ENCODE results near the gene TMCC3. TPM values are rescaled to one million over a fixed set of nuclear protein-coding genes. Genes with fewer than 3 reads are reported as not detected.

Gene TMCC3
- total and polyA plus RNA-seq, 2 experiments from 2014 or later = 1.4 to 3.6 TPM

DNA sequence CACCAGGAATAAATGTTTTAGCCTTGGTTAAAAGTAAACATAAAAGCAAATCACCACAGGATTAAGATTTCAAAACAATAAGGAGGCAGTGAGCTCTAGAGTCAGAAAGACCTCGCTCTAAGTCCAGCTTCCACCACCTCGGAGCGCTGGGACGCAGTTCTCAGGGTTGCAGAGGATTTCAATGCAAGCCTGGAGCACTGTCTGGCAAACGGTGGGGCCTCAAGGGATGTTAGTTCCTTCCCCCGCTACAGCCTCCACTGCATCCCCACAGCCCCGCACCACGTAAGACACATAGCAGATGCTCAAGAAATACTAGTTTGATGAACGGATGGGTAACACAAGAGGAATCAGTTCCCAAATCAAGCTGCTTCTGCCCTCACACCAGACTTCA is 39.3 kb upstream of the TMCC3 start (continued):
- TF ChIP-seq, protein P1, sequence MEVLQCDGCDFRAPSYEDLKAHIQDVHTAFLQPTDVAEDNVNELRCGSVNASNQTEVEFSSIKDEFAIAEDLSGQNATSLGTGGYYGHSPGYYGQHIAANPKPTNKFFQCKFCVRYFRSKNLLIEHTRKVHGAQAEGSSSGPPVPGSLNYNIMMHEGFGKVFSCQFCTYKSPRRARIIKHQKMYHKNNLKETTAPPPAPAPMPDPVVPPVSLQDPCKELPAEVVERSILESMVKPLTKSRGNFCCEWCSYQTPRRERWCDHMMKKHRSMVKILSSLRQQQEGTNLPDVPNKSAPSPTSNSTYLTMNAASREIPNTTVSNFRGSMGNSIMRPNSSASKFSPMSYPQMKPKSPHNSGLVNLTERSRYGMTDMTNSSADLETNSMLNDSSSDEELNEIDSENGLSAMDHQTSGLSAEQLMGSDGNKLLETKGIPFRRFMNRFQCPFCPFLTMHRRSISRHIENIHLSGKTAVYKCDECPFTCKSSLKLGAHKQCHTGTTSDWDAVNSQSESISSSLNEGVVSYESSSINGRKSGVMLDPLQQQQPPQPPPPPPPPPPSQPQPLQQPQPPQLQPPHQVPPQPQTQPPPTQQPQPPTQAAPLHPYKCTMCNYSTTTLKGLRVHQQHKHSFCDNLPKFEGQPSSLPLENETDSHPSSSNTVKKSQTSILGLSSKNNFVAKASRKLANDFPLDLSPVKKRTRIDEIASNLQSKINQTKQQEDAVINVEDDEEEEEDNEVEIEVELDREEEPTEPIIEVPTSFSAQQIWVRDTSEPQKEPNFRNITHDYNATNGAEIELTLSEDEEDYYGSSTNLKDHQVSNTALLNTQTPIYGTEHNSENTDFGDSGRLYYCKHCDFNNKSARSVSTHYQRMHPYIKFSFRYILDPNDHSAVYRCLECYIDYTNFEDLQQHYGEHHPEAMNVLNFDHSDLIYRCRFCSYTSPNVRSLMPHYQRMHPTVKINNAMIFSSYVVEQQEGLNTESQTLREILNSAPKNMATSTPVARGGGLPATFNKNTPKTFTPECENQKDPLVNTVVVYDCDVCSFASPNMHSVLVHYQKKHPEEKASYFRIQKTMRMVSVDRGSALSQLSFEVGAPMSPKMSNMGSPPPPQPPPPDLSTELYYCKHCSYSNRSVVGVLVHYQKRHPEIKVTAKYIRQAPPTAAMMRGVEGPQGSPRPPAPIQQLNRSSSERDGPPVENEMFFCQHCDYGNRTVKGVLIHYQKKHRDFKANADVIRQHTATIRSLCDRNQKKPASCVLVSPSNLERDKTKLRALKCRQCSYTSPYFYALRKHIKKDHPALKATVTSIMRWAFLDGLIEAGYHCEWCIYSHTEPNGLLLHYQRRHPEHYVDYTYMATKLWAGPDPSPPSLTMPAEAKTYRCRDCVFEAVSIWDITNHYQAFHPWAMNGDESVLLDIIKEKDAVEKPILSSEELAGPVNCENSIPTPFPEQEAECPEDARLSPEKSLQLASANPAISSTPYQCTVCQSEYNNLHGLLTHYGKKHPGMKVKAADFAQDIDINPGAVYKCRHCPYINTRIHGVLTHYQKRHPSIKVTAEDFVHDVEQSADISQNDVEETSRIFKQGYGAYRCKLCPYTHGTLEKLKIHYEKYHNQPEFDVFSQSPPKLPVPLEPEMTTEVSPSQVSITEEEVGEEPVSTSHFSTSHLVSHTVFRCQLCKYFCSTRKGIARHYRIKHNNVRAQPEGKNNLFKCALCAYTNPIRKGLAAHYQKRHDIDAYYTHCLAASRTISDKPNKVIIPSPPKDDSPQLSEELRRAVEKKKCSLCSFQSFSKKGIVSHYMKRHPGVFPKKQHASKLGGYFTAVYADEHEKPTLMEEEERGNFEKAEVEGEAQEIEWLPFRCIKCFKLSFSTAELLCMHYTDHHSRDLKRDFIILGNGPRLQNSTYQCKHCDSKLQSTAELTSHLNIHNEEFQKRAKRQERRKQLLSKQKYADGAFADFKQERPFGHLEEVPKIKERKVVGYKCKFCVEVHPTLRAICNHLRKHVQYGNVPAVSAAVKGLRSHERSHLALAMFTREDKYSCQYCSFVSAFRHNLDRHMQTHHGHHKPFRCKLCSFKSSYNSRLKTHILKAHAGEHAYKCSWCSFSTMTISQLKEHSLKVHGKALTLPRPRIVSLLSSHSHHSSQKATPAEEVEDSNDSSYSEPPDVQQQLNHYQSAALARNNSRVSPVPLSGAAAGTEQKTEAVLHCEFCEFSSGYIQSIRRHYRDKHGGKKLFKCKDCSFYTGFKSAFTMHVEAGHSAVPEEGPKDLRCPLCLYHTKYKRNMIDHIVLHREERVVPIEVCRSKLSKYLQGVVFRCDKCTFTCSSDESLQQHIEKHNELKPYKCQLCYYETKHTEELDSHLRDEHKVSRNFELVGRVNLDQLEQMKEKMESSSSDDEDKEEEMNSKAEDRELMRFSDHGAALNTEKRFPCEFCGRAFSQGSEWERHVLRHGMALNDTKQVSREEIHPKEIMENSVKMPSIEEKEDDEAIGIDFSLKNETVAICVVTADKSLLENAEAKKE (CRISPR knock-in tag; IDR thresholded peaks at IDR 0.05) = no peak
- no peak for TF ChIP-seq JUNB (IDR thresholded peaks at IDR 0.05; ENCODE audit: unreplicated experiment)
- no peak for TF ChIP-seq CTCF (conservative IDR thresholded peaks at IDR 0.05; ENCODE audit: low read depth in 2 of 2)
- no peak for TF ChIP-seq NANOG (IDR thresholded peaks at IDR 0.05; ENCODE audit: borderline replicate concordance)
- no peak for TF ChIP-seq EZH2phosphoT487 (IDR thresholded peaks at IDR 0.05; ENCODE audit: unreplicated experiment)

DNA sequence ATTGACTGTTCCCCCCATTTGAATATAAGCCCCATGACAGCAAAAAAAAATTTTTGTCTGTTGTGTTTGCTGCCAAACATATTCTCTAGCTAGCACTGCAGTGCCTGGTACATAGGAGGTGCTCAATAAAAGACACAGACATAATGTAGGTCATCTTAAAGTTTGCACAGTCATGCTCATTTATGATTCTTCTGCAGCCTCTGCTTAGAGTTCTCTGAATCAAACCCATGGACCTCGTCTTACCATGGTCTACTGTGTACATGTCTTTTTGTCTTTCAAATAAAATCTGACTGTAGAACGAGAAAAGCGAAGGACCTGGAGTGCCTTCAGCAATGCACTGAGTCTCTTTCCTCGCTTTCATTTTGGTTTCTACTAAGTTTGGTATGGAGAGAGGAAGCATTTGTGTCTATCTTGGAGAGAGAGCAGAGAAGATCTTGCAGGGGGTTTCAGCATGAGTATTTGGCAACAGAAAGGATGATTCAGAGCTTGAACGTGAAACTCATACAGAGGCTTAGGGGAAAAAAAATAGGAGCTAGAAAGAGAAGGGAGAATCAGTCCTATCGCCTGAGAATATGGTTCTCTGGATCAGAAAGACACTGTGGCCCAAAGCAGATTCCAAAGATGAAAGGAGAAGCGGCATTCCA is 38.8 kb upstream of the TMCC3 start:
- H3K27ac ChIP-seq (ENCODE audit: low read depth) = no peak overlapping the region
- no peak overlapping the region for H3K4me3 ChIP-seq
- H4K20me1 ChIP-seq (replicated peaks; ENCODE audit: insufficient read depth) = no peaks in the 10 kb centered on the region
- no peaks in the 10 kb centered on the region for H3K36me3 Mint-ChIP-seq (ENCODE audit: low read depth)
- no peak for DNase-seq (ENCODE audit: low spot score)
- H3K4me2 ChIP-seq = no peak overlapping the region
- TF ChIP-seq CTCF (conservative IDR thresholded peaks at IDR 0.05; ENCODE audit: low read depth in 2 of 2) = no peak
- no peak for TF ChIP-seq JUNB (IDR thresholded peaks at IDR 0.05; ENCODE audit: unreplicated experiment)
- TF ChIP-seq CREB1 (CRISPR knock-in tag; IDR thresholded peaks at IDR 0.05; ENCODE audit: low read depth) = no peak
- no peak for TF ChIP-seq ZNF114 (CRISPR knock-in tag; IDR thresholded peaks at IDR 0.05)
- TF ChIP-seq EZH2 (IDR thresholded peaks at IDR 0.05; ENCODE audit: low read depth, unreplicated experiment) = no peak
- no peak for TF ChIP-seq POLR2AphosphoS5 (IDR thresholded peaks at IDR 0.05; ENCODE audit: low read depth)
- TF ChIP-seq EZH2phosphoT487 (IDR thresholded peaks at IDR 0.05; ENCODE audit: unreplicated experiment) = no peak
- TF ChIP-seq ZNF331 (CRISPR knock-in tag; IDR thresholded peaks at IDR 0.05; ENCODE audit: low read depth) = no peak
- TF ChIP-seq ETS1 (IDR thresholded peaks at IDR 0.05) = no peak
- no peak for TF ChIP-seq NANOG (IDR thresholded peaks at IDR 0.05; ENCODE audit: borderline replicate concordance)
- H3K9me3 Mint-ChIP-seq = no peaks in the 10 kb centered on the region
- H3K4me1 Mint-ChIP-seq = no peaks in the 10 kb centered on the region
- peak overlapping the region; percentile 41 for H2AFZ ChIP-seq
- H3F3A ChIP-seq (replicated peaks; ENCODE audit: low read depth) = no peaks in the 10 kb centered on the region
- H3K4me1 ChIP-seq (ENCODE audit: insufficient read depth) = 0 out of 2 replicates have a peak, but pooled peaks cover 6% of the 10 kb centered on the region
- H3K36me3 ChIP-seq (ENCODE audit: insufficient read depth) = no peaks in the 10 kb centered on the region
- no peaks in the 10 kb centered on the region for H3K27me3 ChIP-seq (ENCODE audit: insufficient read depth)
- ATAC-seq = no peak
- no peaks in the 10 kb centered on the region for H3K27me3 Mint-ChIP-seq (ENCODE audit: insufficient read depth, low read depth, poor library complexity)
- H3K9me2 ChIP-seq (ENCODE audit: insufficient read depth) = no peaks in the 10 kb centered on the region
- no peak overlapping the region for H3K4me3 Mint-ChIP-seq
- H3K79me2 ChIP-seq (replicated peaks; ENCODE audit: insufficient read depth) = no peaks in the 10 kb centered on the region
- H3K27ac Mint-ChIP-seq = no peak overlapping the region

Measured in GM23338 (cell line).